BJ (cell line): ENCODE data around the gene CR1L. TPM values are rescaled to one million over a fixed set of nuclear protein-coding genes. Genes with fewer than 3 reads are reported as not detected.

Experiments
- CTCF ChIA-PET: fragments of 350-600 bp; formaldehyde crosslinking; extraction: SDS; loops from one replicate; lab custom pipeline; 2021; ENCODE audit warnings: antibody characterized with exemption, inconsistent platforms; lab: Yijun Ruan, JAX
- POLR2A ChIA-PET: fragments of 300-600 bp; sonication (Branson Sonifier 250); formaldehyde crosslinking; extraction: SDS; loops from one replicate; lab custom pipeline; 2021; ENCODE audit warnings: antibody characterized with exemption; lab: Charles Lee
- DNase-seq: peaks from one replicate; pipeline ENCODE4 v3.0.0-alpha.2; 2011; ENCODE audit warnings: low read depth
- H3K27me3 ChIP-seq: 2 replicates; pipeline ENCODE4 v1.6.0; 2011; ENCODE audit warnings: low read length; ENCODE audit not compliant: control insufficient read depth, insufficient read depth
- H3K36me3 ChIP-seq: 2 replicates; pipeline ENCODE4 v1.5.1; 2011; ENCODE audit warnings: low read length; ENCODE audit not compliant: control insufficient read depth, insufficient read depth
- H3K4me3 ChIP-seq: 2 replicates; pipeline ENCODE4 v1.5.1; 2011; ENCODE audit warnings: low read depth, mild to moderate bottlenecking, control low read depth, low read length
- CTCF ChIP-seq: IDR thresholded peaks from 2 replicates; pipeline ENCODE4 v1.5.1; 2011; ENCODE audit warnings: low read depth, mild to moderate bottlenecking, control low read depth, inconsistent platforms, low read length, moderate library complexity; ENCODE audit not compliant: insufficient read depth
- polyA plus RNA-seq: library from polyadenylated mRNA; depleted of rRNA; stranded (reverse); fragments of >200 nt; gene quantifications from 2 replicates; pipeline ENCODE4 v1.2.3, GENCODE V29; 2011

The CR1L gene
- polyA plus RNA-seq, 1 experiment = not detected

- no peak for TF ChIP-seq CTCF
- H3K4me3 ChIP-seq = no peak overlapping the region
- no peaks in the 10 kb centered on the region for H3K36me3 ChIP-seq
- ChIA-PET POLR2A (no interaction called here), CTCF (interaction anchor here (0.9 to 1.7 kb wide), 3 partner anchors 24 to 50 kb away, joined by 3 to 5 read pairs (median 4); no protein-coding TSS in a partner anchor)
- H3K27me3 ChIP-seq = peaks cover 9% of the 10 kb centered on the region
- DNase-seq = no peak
These were observed 3.6 kb downstream of the CR1L start for GRCh38 chr1:207648334-207649209.

DNA sequence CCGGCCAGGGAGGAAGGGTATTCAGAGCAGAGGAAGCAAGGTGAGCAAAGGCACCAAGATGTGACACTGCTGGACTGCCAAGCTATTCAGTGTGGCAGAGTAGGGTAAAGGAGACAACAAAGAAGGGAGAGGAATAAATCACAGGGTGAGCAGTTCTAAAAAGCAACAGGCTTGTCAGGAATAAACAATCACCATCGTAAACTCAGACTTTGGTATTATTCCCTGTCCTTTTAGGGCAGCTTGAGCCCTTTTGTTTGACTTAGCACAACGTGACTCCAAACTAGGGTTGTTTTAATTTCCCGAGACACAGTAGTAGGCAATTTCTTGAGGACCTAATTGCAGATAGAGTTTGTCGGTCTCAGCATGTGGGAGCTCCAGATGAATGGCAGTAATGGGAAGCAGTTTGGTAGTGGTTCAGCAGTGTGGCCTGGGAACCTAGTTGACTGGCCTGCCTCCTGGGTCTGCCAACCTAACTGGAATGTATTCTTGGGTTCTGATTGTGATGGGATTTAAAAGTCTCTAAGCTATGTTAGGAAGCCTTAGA is 4.3 kb downstream of the CR1L start:
- CTCF ChIA-PET = interaction anchor here (0.9 to 1.7 kb wide), 4 partner anchors 23 to 158 kb away, joined by 3 to 5 read pairs (median 4); no protein-coding TSS in a partner anchor
- DNase-seq = no peak
- Histone ChIP-seq H3K4me3 (no peak overlapping the region), H3K27me3 (peaks cover 7% of the 10 kb centered on the region), H3K36me3 (no peaks in the 10 kb centered on the region)
- no peak for TF ChIP-seq CTCF
- POLR2A ChIA-PET = no interaction called here

GRCh38 chr1:207649865-207650580 is 5.1 kb downstream of the CR1L start:
- POLR2A ChIA-PET = interaction anchor here (0.6 kb wide), 1 partner anchor 11 kb away, joined by 4 read pairs; no protein-coding TSS in a partner anchor
- H3K36me3 ChIP-seq = no peaks in the 10 kb centered on the region
- H3K27me3 ChIP-seq = peaks cover 7% of the 10 kb centered on the region
- H3K4me3 ChIP-seq = no peak overlapping the region
- DNase-seq = no peak
- TF ChIP-seq CTCF = no peak
- CTCF ChIA-PET = interaction anchor here (0.8 to 1.5 kb wide), 4 partner anchors 30 to 157 kb away, joined by 3 to 4 read pairs (median 3); no protein-coding TSS in a partner anchor

DNA sequence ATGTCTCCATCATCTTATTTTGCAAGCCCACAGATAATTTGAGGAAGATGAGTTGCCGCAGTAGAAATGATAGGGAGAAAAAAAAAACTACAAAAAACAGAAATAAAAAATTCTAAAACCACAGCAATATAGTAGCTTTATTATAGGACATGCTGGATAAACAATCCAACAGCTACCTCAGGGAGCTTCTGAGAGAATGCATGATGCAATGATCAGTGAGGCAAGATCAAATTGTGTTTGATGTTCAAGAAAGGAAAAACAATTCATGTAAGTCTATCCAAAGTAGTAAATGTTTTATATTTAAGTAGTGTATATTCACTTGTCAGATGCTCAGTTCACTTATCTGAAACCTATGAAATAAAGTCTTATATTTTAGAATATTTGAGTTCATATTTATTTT is 6.7 kb downstream of the CR1L start:
- Histone ChIP-seq H3K27me3 (peaks cover 5% of the 10 kb centered on the region), H3K36me3 (no peaks in the 10 kb centered on the region), H3K4me3 (no peak overlapping the region)
- POLR2A ChIA-PET = no interaction called here
- no peak for TF ChIP-seq CTCF
- CTCF ChIA-PET = interaction anchor here (3.6 kb wide), 1 partner anchor 146 kb away, joined by 18 read pairs; no protein-coding TSS in a partner anchor
- DNase-seq = no peak
